Measurements from ENCODE around the gene C1orf52. TPM values are rescaled to one million over a fixed set of nuclear protein-coding genes. Genes with fewer than 3 reads are reported as not detected.

The C1orf52 gene
- total and polyA plus RNA-seq, 8 donors, result 8.0 to 16.7 (median 10.2) TPM

DNA sequence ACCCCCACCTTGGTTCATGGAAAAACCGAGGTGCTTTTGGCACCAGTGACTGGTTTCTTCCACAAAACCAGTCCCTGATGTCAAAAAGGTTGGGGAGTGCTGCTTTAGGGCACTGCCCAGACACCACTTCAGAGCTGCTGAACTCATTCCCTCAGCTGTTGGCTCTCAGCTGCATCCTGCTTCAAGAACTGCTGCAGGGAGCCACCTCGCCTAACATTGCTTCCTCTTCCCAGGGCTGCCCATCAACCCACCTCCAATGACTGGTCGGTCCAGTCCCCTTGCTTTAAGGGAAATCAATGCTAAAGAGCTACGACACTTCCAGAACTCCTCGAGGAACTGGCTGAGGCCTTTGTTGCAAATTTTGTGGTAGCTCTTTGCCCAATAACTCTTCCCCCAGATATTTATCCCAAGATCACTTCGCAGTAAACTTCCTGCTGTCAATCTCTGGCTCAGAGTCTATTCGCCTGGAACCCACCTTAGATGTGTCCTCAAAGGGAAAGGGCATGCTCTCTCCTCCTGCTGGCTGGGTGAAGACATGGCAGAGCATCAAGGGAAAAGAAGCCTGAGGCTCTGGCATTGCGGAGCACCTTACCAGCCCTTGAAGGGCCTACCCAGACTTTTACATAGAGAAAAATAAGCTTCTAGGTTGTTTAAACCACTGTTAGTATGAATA, 29.0 kb downstream of the C1orf52 start:
- H3K27me3 ChIP-seq, result no peaks in the 10 kb centered on the region
- H3K27ac ChIP-seq, result no peak overlapping the region
- TF ChIP-seq, protein P1, sequence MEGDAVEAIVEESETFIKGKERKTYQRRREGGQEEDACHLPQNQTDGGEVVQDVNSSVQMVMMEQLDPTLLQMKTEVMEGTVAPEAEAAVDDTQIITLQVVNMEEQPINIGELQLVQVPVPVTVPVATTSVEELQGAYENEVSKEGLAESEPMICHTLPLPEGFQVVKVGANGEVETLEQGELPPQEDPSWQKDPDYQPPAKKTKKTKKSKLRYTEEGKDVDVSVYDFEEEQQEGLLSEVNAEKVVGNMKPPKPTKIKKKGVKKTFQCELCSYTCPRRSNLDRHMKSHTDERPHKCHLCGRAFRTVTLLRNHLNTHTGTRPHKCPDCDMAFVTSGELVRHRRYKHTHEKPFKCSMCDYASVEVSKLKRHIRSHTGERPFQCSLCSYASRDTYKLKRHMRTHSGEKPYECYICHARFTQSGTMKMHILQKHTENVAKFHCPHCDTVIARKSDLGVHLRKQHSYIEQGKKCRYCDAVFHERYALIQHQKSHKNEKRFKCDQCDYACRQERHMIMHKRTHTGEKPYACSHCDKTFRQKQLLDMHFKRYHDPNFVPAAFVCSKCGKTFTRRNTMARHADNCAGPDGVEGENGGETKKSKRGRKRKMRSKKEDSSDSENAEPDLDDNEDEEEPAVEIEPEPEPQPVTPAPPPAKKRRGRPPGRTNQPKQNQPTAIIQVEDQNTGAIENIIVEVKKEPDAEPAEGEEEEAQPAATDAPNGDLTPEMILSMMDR (IDR thresholded peaks at IDR 0.05), result no peak
- peaks cover 11 to 14% (median 14%) of the 10 kb centered on the region in 3 donors for H3K4me1 ChIP-seq
- intact Hi-C loops (cut with DNase I), result no loop called here
- WGBS, 2 donors, result 79% methylated on average over 8 of the region's 8 CpGs
- no peaks in the 10 kb centered on the region for H3K9me3 ChIP-seq
- DNase-seq, result no peak
- no peak overlapping the region for H3K4me3 ChIP-seq
- FAIRE-seq, result no peak
- H3K36me3 ChIP-seq, result no peaks in the 10 kb centered on the region
- peak in 2 of 4 donors; percentile 43 to 62 for ATAC-seq

DNA sequence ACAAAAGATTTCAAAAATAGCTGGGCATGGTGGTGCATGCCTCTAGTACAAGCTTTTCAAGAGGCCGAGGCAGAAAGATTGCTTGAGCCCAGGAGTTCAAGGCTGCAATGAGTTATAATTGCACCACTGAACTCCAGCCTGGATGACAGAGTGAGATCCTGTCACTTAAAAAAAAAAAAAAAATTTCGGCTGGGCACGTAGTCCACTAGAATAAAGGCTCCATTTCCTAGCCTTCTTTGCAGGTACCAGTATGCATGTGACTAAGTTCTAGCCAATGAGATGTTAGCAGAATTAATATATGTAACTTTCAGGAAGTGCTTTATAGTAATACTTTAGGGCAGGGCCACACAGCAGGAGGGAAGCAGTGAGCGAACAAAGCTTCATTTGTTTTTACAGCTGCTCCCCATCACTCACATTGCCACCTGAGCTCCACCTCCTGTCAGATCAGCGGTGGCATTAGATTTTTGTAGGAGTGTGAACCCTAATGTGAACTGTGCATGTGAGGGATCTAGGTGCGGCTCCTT, 29.8 kb downstream of the C1orf52 start:
- WGBS, 2 donors, result 46 to 54% methylated on average over 6 of the region's 6 CpGs
- intact Hi-C loops (cut with DNase I), result no loop called here
- Histone ChIP-seq H3K36me3 (no peaks in the 10 kb centered on the region), H3K27ac (peak overlapping the region in 1 of 4 donors; percentile 33), H3K4me1 (peaks cover 14 to 22% (median 21%) of the 10 kb centered on the region in 3 donors), H3K4me3 (no peak overlapping the region), H3K9me3 (no peaks in the 10 kb centered on the region), H3K27me3 (no peaks in the 10 kb centered on the region)
- ATAC-seq (peak; percentile 20 to 51 (median 50)), FAIRE-seq (no peak), DNase-seq (no peak)
- TF ChIP-seq, protein P1 (IDR thresholded peaks at IDR 0.05), result no peak

DNA sequence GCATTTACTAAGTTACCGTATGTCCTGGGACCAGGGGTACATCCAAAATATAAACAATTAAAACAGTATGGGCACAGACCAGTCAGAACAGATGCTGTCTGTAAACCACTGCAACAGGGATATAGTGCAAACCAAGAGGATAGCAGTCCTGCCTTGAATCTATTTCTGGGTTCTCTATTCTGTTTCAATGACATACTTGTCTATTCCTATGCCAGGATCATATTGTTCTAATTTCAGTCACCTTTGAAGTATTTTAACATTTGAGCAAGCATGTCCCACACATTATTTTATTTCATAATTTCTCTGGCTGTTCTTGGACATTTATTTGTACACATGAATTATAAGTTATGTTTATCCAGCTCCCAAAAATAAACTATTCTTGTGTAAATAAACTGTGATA, 30.5 kb downstream of the C1orf52 start:
- H3K4me3 ChIP-seq, result no peak overlapping the region
- no peak overlapping the region for H3K27ac ChIP-seq
- WGBS, 2 donors, result 0 to 42% methylated on average over 1 of the region's 1 CpG
- H3K4me1 ChIP-seq, result peaks cover 21 to 29% (median 27%) of the 10 kb centered on the region in 3 donors
- H3K27me3 ChIP-seq, result no peaks in the 10 kb centered on the region
- TF ChIP-seq, protein P1 (IDR thresholded peaks at IDR 0.05), result no peak
- DNase-seq (no peak), ATAC-seq (no peak), FAIRE-seq (no peak)
- H3K9me3 ChIP-seq, result no peaks in the 10 kb centered on the region
- intact Hi-C loops (cut with DNase I), result no loop called here
- no peaks in the 10 kb centered on the region for H3K36me3 ChIP-seq

DNA sequence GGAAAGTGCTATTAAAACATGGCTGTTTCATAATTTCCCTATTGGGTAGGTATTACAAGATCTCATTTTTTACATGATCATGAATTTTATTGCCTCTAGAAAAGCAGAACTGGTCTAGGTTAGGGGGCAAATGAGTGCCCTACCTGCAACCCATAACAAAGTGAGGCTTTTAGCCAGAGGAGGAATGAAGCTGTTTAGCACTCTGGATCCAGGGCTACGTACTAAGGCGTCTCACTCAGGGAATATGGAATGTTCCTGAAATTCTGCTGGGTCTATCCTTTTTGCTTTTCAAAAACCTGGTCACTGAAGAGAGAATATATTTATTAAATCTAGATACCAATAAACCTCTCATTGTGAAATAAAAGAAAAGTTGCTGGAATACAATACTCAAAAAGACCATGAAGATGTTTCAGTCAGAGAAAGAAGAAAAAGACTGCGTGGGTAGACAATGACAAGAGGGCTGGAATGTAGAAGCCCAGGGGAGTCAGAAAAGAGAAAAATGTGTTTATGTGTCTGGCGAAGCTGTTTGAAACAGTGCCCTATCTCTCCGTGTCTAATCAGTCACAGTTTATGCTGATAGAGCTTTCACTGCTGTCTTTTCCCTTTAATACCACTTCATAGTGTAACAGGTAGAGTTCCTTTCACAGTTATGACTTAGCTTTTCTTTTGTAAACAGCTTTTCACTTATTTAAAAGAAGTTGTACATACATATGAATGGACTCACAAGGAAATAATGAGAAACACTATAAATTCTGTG, 33.7 kb downstream of the C1orf52 start:
- DNase-seq (no peak), FAIRE-seq (no peak), ATAC-seq (peak; percentile 17 to 63 (median 48))
- Histone ChIP-seq H3K4me1 (peaks cover 27 to 37% (median 36%) of the 10 kb centered on the region in 3 donors), H3K36me3 (no peaks in the 10 kb centered on the region), H3K9me3 (no peaks in the 10 kb centered on the region), H3K27me3 (no peaks in the 10 kb centered on the region), H3K4me3 (no peak overlapping the region), H3K27ac (peak overlapping the region; percentile 47 to 88 (median 67))
- intact Hi-C loops (cut with DNase I), result no loop called here
- 15 to 22% methylated on average over 5 of the region's 5 CpGs for WGBS, 2 donors
- TF ChIP-seq, protein P1 (IDR thresholded peaks at IDR 0.05), result no peak

All from pancreas (tissue), 10 donors.